Spinal cord (tissue), 10 donors: ENCODE results near the gene ASTN2. TPM values are rescaled to one million over a fixed set of nuclear protein-coding genes. Genes with fewer than 3 reads are reported as not detected.
"Not testable (repeated sequence)": the region's sequence is repeated elsewhere in the genome, so short reads cannot be mapped to it uniquely, and the experiment has no call there.

Experiments
- DNase-seq, 6 donors: peaks; one replicate each; pipeline versions ENCODE4 v3.0.0 to v3.0.0-alpha.2; 2013 to 2015; ENCODE audit warnings: low spot score in 6 of 6, low read depth in 4 of 6
- H3K27ac ChIP-seq: one replicate; pipeline ENCODE4 v1.5.1; 2013; ENCODE audit warnings: low read depth, low read length, control low read depth
- H3K27me3 ChIP-seq: one replicate; pipeline ENCODE4 v1.6.1; 2013; ENCODE audit warnings: low read length; ENCODE audit not compliant: control insufficient read depth, insufficient read depth
- H3K36me3 ChIP-seq: one replicate; pipeline ENCODE4 v1.6.1; 2013; ENCODE audit warnings: low read length; ENCODE audit not compliant: control insufficient read depth, insufficient read depth
- H3K4me1 ChIP-seq: one replicate; pipeline ENCODE4 v1.6.1; 2013; ENCODE audit warnings: low read length; ENCODE audit not compliant: control insufficient read depth, insufficient read depth
- H3K4me3 ChIP-seq: one replicate; pipeline ENCODE4 v1.5.1; 2013; ENCODE audit warnings: low read depth, low read length, control low read depth
- H3K9me3 ChIP-seq: one replicate; pipeline ENCODE4 v1.6.1; 2013; ENCODE audit warnings: low read length; ENCODE audit not compliant: control insufficient read depth, insufficient read depth
- WGBS: methylation state at CpG from one replicate; pipeline ENCODE4 v1.1.5; 2013; ENCODE audit warnings: missing lambda C conversion rate; ENCODE audit not compliant: insufficient coverage; 5-methylcytosine and 5-hydroxymethylcytosine counted together
- polyA plus RNA-seq, 2 donors: library from polyadenylated mRNA; unstranded; fragments of 120-200 nt; gene quantifications; one replicate each; pipeline ENCODE4 v1.2.1, GENCODE V29; 2013; ENCODE audit not compliant: insufficient read length in 2 of 2
- total RNA-seq, 2 donors: library from RNA; depleted of rRNA in 1 of 2; stranded (reverse); fragments of 120-200 nt in 1 of 2; fragments of >200 nt in 1 of 2; gene quantifications; one replicate each; pipeline versions ENCODE4 v1.2.3 to v1.2.4, GENCODE V29; 2013 to 2014
- donor health status: healthy.

ASTN2 gene
- total and polyA plus RNA-seq, 4 donors = 35.8 to 48.8 (median 41.4) TPM

DNA sequence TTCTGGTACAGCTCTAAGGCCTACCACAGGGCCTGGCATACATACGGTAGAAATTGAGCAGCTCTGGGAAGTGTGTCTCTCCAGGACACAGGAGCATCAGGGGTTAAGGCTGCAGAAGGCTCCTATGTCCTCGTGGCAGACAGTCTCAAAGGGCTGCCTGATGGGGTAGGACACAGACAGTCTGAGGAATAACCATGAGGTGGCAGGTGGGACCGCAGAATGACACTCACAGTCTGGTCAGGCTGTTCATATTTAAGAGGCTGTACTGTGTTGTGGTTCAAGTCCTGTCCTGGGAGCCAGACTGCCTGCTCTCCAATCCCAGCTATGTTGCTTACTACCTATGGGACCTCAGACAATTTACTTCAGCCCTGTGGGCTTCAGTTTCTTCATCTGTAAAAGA lies 510.7 kb downstream of the ASTN2 start:
- no peak for DNase-seq
- WGBS = 64% methylated on average over 2 of the region's 3 CpGs
- H3K9me3 ChIP-seq = no peaks in the 10 kb centered on the region
- no peak overlapping the region for H3K4me3 ChIP-seq
- no peak overlapping the region for H3K27ac ChIP-seq
- peaks cover 15% of the 10 kb centered on the region for H3K27me3 ChIP-seq
- peaks cover 15% of the 10 kb centered on the region for H3K4me1 ChIP-seq
- H3K36me3 ChIP-seq = no peaks in the 10 kb centered on the region

DNA sequence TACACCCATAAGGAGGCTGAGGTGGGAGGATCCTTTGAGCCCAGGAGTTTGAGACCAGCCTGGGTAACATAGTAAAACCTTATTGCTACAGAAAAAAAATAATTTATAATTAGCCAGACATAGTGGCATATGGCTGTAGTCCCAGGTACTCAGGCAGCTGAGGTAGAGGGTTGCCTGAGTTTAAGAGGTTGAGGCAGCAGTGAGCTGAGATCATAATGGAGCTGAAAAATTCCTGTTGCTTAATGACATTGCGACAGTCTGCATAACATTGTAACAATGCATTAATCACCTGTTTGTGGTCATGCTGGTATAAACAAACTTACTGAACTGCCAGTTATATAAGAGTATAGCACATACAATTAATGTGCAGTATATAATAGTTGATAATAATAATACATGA lies 513.6 kb downstream of the ASTN2 start:
- H3K9me3 ChIP-seq = no peaks in the 10 kb centered on the region
- DNase-seq = no peak
- no peak overlapping the region for H3K4me3 ChIP-seq
- H3K27ac ChIP-seq = no peak overlapping the region
- H3K4me1 ChIP-seq = peaks cover 15% of the 10 kb centered on the region
- no CpG with 5 or more reads among the region's 1 CpG for WGBS
- H3K27me3 ChIP-seq = peaks cover 16% of the 10 kb centered on the region
- no peaks in the 10 kb centered on the region for H3K36me3 ChIP-seq

DNA sequence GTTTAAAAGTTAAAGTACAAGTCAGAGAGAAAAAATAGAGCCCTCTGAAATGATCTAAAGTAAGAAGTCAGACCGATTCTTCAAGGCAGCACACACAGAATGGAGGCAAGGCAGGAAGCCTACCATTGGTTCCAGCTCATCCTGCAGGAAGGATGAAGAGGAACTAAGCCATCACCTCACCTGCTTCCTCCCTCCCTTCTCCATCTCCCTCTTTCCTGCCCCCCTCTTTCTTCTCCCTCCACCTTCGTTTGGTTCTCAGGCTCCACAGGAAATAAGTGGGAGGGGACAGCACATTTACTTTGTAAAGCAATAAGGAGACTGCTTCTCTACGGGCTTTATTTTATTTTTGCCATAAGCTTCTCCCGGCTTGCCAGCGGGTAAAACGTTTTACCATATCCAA lies 514.3 kb downstream of the ASTN2 start:
- Histone ChIP-seq H3K9me3 (no peaks in the 10 kb centered on the region), H3K27me3 (peaks cover 12% of the 10 kb centered on the region), H3K36me3 (no peaks in the 10 kb centered on the region), H3K4me1 (peaks cover 15% of the 10 kb centered on the region), H3K27ac (no peak overlapping the region), H3K4me3 (no peak overlapping the region)
- no peak for DNase-seq
- WGBS = no CpG with 5 or more reads among the region's 6 CpGs

DNA sequence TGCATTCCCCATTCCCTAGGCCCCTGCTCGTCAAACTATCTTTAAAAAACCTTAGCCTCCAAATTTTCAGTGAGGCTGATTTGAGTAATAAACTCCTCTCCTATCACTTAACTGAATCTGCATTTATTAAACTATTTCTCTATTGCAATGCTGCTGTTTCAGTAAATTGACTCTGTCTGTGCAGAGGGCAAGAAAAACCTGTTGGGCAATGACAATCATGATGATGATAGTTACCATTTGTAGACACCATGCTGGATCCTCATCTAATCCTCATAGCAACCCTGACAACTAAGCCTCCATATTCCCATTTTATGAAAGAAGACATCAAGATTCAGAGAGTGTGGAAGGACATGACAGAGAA lies 514.9 kb downstream of the ASTN2 start:
- H3K36me3 ChIP-seq = no peaks in the 10 kb centered on the region
- H3K4me3 ChIP-seq = no peak overlapping the region
- peaks cover 11% of the 10 kb centered on the region for H3K4me1 ChIP-seq
- no peak for DNase-seq
- H3K27ac ChIP-seq = no peak overlapping the region
- H3K27me3 ChIP-seq = peaks cover 12% of the 10 kb centered on the region
- 82% methylated on average over 1 of the region's 1 CpG for WGBS
- no peaks in the 10 kb centered on the region for H3K9me3 ChIP-seq

DNA sequence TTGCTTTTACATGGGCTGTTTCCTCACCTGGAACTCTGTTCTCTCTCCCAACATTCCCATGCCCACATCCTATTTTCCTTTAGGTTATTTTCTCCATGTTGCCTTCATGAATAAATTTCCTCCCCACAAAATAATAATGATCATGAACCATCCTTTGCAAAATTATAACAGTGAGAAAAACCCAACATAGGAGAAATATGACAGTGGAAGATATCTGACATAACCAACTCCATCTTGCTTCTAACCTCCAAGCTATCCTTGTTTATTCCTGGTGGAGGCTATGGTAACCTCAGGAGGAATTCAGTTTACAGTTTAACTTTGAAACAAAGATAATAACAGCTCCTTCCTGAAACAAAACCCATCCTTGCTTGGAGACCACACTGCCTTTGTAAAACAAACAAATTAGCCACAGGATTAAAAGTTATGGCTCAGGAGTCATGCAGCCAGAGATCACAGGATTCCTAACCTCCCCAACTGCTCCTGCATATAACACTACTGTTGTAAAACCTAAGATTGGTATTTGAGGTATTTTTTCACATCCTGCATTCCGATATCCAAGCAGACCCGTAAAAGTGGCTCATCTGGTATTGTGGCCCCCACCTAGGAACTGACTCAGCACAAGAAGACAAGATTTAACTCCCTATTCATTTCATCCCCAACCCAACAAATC lies 515.4 kb downstream of the ASTN2 start:
- Histone ChIP-seq H3K9me3 (no peaks in the 10 kb centered on the region), H3K4me1 (peaks cover 8% of the 10 kb centered on the region), H3K27me3 (peaks cover 12% of the 10 kb centered on the region), H3K4me3 (no peak overlapping the region), H3K27ac (no peak overlapping the region), H3K36me3 (no peaks in the 10 kb centered on the region)
- 67% methylated on average over 1 of the region's 2 CpGs for WGBS
- DNase-seq = no peak

DNA sequence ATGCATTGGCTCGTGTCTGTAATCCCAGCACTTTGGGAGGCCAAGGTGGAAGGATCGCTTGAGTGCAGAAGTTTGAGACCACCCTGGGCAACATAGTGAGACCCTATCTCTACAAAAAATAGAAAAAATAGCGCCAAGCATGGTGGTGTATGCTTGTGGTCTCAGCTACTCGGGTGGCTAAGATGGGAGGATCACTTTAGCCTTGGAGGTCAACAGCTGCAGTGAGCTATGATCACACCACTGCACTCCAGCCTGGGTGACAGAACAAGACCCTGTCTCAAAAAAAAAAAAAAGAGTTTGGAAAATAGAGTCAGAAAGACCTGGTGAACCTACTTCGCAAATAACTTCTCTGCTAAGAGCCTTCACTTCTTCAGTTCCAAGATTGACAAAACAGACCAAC lies 516.7 kb downstream of the ASTN2 start:
- 89% methylated on average over 2 of the region's 5 CpGs for WGBS
- H3K9me3 ChIP-seq, H3K36me3 ChIP-seq, H3K4me1 ChIP-seq, H3K4me3 ChIP-seq, DNase-seq, H3K27ac ChIP-seq: not testable (repeated sequence)
- peaks cover 12% of the 10 kb centered on the region for H3K27me3 ChIP-seq

DNA sequence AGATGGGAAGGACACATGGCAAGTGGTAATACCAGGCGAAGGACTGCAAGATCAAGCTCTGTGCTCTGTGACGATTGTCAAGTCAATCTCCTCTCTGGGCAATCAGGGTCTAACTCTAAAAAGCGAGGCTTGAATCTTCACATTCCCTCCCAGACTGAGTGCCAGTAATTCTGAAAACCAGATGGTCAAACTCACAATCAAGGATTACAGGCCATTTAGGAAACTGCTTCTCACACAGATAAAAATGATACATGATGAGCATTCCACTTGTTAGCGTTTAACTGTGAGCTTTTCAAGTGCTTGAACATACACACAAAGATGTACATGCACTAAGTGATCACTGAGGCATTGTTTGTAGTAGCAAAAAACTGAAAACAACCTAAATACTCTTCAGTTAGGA lies 517.7 kb downstream of the ASTN2 start:
- no peaks in the 10 kb centered on the region for H3K36me3 ChIP-seq
- no peaks in the 10 kb centered on the region for H3K9me3 ChIP-seq
- DNase-seq = peak in 2 of 6 donors; percentile 20 to 38
- H3K4me1 ChIP-seq = no peaks in the 10 kb centered on the region
- H3K27ac ChIP-seq = no peak overlapping the region
- no peak overlapping the region for H3K4me3 ChIP-seq
- 67% methylated on average over 4 of the region's 4 CpGs for WGBS
- peaks cover 7% of the 10 kb centered on the region for H3K27me3 ChIP-seq

DNA sequence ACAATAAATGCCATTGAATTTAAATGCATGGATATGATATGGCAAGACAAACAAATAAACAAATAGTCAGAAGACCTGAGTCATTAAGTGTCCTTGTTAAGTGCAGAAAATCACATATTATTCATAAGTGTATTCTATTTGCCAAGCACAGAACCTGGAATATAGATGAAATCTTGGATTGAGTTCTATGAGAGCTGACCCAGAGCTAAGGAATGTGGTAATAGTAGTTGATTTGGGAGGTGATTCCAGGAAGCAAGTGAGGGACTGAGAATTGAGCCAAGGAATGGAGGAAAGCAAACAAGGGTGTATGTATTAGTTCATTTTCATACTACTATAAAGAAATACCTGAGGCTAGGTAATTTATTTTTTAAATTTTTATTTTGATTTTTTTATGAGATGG lies 518.9 kb downstream of the ASTN2 start:
- no peaks in the 10 kb centered on the region for H3K9me3 ChIP-seq
- DNase-seq = no peak
- no peaks in the 10 kb centered on the region for H3K36me3 ChIP-seq
- H3K27ac ChIP-seq = no peak overlapping the region
- no peaks in the 10 kb centered on the region for H3K4me1 ChIP-seq
- H3K27me3 ChIP-seq = peaks cover 7% of the 10 kb centered on the region
- no peak overlapping the region for H3K4me3 ChIP-seq

DNA sequence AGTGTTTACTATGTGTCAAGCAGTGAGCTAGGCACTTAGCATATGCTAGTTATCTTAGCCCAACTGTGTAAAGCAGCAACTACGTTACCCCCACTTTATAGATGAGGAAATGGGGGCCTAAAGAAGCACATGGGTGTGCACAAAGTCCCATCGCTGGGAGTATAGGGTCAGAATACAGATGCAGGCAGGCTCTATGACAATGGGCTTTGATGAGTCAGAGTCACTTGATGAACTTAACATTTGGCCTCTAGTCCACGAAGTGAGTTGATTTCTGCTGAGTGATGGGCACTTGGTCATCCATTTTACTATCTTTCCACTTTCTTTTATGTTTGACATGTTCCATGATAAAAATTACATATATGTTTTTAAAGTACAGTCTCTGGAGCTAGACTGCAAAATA lies 523.4 kb downstream of the ASTN2 start:
- Histone ChIP-seq H3K36me3 (no peaks in the 10 kb centered on the region), H3K4me3 (no peak overlapping the region), H3K27ac (no peak overlapping the region), H3K27me3 (no peaks in the 10 kb centered on the region), H3K4me1 (no peaks in the 10 kb centered on the region), H3K9me3 (no peaks in the 10 kb centered on the region)
- DNase-seq = no peak
- WGBS = 80% methylated on average over 1 of the region's 3 CpGs

DNA sequence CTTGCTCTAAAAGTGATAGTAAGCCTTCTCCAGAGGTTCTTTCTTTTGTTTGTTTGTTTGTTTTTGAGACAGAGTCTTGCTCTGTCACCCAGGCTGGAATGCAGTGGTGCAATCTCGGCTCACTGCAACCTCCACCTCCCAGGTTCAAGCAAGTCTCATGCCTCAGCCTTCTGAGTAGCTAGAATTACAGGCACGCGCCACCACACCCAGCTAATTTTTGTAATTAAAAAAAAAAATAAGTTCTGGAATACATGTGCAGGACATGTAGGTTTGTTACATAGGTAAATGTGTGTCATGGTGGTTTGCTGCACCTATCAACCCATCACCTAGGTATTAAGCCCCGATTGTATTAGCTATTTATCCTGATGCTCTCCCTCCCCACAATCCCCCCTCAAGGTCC lies 526.4 kb downstream of the ASTN2 start:
- WGBS = no CpG with 5 or more reads among the region's 4 CpGs
- not testable (repeated sequence) for H3K9me3 ChIP-seq, H3K4me1 ChIP-seq

More for the DNA sequence above, 526.4 kb downstream of the ASTN2 start:
- DNase-seq, H3K27ac ChIP-seq, H3K27me3 ChIP-seq, H3K36me3 ChIP-seq, H3K4me3 ChIP-seq: not testable (repeated sequence)
